NCI-H1048 (cell line): Measurements from ENCODE around the gene EAPP.
"Not testable (repeated sequence)": the region's sequence is repeated elsewhere in the genome, so short reads cannot be mapped to it uniquely, and the experiment has no call there.

Source experiments
- DNase-seq: peaks from one replicate; lab custom pipeline; 2025; lab: John Stamatoyannopoulos, UW

The EAPP gene

GRCh38 chr14:34482463-34482862, 57.0 kb downstream of the EAPP start:
- DNase-seq, result no peak

- no peak for DNase-seq
Measured at GRCh38 chr14:34479694-34480093, 59.8 kb downstream of the EAPP start.

- DNase-seq, result no peak
Measured at GRCh38 chr14:34478261-34478660, 61.2 kb downstream of the EAPP start.

- not testable (repeated sequence) for DNase-seq
Measured at GRCh38 chr14:34476036-34476435, 63.5 kb downstream of the EAPP start.

GRCh38 chr14:34475163-34475562, 64.3 kb downstream of the EAPP start:
- no peak for DNase-seq

GRCh38 chr14:34474187-34474679, 65.3 kb downstream of the EAPP start:
- no peak for DNase-seq

- no peak for DNase-seq
Measured at GRCh38 chr14:34472706-34473279, 66.7 kb downstream of the EAPP start.

- no peak for DNase-seq
Measured at GRCh38 chr14:34470319-34470718, 69.2 kb downstream of the EAPP start.

GRCh38 chr14:34466691-34467090, 72.8 kb downstream of the EAPP start:
- DNase-seq, result no peak
